Forelimb muscle (tissue), 1 donor: ENCODE measurements around the gene TMEM191B. TPM values are rescaled to one million over a fixed set of nuclear protein-coding genes. Genes with fewer than 3 reads are reported as not detected.
"Not testable (repeated sequence)": the region's sequence is repeated elsewhere in the genome, so short reads cannot be mapped to it uniquely, and the experiment has no call there.

Source experiments
- DNase-seq: peaks from one replicate; pipeline ENCODE4 v3.0.0-alpha.2; 2013; ENCODE audit warnings: low read depth
- polyA plus RNA-seq: library from polyadenylated mRNA; unstranded; fragments of 120-200 nt; gene quantifications from one replicate; pipeline ENCODE4 v1.2.1, GENCODE V29; 2013; ENCODE audit not compliant: insufficient read length

Gene TMEM191B
- not detected for polyA plus RNA-seq

DNA sequence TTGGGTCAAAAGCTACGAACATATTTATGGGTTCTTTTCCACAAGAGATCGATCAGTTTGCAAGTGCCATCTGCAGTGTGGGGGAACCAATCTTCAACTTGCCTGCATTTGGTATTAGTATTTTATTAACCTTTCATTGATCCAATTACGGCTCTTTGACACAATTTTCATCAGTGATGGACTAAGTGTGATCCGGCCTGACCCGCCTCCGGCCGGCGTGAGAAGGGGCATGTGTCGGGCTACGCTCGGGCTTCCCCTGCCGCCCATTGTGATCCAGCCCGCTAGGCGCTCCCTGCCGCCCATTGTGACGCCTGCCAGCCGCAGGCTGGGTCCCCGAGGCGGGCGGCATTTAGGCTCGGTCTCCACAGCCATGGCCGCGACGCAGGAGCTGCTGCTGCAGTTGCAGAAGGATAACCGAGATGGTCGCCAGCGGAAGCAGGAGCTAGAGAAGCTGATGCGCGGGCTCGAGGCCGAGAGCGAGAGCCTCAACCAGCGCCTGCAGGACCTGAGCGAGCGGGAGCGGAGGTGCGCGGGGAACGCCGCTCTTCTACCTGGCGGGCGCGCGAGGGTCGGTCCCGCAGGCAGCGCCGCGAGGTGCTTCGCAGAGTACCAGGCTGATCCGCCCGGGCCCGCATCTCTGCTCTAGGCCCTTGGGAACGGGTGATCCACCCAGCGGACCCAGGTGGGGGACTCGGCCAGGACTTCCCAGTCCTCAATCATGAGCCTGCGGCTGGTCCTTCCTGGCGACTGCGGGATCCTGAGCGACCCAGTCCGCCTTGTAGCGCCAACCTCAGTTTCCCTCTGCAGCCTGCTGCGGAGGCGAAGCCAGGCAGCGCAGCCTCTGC lies at the start of gene TMEM191B:
Gene TMEM191B (plus strand): TSS at position 51 of the 845 bp plus-strand sequence. CDS start 179 bp downstream, at position 230.
- not testable (repeated sequence) for DNase-seq

- not testable (repeated sequence) for DNase-seq
These were observed 31.4 kb upstream of the TMEM191B start for GRCh38 chr22:18496227-18496626.

GRCh38 chr22:18511327-18511726 lies 16.3 kb upstream of the TMEM191B start:
- DNase-seq, result not testable (repeated sequence)

- DNase-seq, result not testable (repeated sequence)
These were observed 15.2 kb upstream of the TMEM191B start for GRCh38 chr22:18512378-18512777.

DNA sequence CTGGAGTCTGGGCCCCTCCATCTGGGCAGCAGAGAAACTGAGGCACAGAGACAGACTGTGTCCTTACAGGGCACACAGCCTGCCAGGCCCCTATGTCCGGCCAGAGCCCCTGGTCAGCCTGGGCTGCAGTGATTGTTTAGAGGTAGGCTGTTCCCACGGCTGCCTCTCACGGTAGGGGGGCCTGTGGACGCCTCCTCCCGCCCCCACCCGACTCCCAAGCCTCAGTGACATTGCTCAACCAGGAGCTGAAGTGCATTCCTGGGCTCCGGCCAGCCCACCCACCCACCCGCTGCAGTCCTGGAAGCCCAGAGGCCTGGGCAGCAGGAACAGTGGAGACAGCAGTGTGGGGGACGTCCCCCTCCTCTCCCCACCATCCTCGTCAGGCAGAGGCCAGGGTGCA lies 14.1 kb upstream of the TMEM191B start:
- not testable (repeated sequence) for DNase-seq

GRCh38 chr22:18518061-18518460 lies 9.5 kb upstream of the TMEM191B start, which contains the start of gene GGTLC3:
Gene GGTLC3, minus strand, starts transcription at chr22:18518161. Its CDS starts 264 bp downstream, at chr22:18517897.
- not testable (repeated sequence) for DNase-seq

GRCh38 chr22:18522762-18523161 lies 4.8 kb upstream of the TMEM191B start:
- not testable (repeated sequence) for DNase-seq

DNA sequence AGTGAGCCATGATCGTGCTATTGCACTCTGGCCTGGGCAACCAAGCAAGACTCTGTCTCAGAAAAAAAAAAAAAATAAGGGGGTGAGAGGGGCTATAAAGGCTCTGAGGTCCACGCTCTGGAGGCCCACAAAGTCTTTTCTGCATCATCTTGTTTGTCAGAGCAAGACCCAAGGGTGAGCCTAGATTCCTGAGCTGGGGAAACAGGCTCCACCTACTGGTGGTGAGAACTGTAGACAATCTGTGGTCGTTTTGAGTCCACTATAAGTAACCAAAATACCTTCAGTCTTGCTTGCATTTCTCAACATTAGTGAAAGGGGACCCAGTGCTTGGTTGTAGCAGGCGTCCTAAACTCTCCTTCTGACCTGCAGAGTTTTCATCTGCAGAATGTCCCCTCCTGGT lies 4.3 kb upstream of the TMEM191B start:
- DNase-seq, result not testable (repeated sequence)

DNA sequence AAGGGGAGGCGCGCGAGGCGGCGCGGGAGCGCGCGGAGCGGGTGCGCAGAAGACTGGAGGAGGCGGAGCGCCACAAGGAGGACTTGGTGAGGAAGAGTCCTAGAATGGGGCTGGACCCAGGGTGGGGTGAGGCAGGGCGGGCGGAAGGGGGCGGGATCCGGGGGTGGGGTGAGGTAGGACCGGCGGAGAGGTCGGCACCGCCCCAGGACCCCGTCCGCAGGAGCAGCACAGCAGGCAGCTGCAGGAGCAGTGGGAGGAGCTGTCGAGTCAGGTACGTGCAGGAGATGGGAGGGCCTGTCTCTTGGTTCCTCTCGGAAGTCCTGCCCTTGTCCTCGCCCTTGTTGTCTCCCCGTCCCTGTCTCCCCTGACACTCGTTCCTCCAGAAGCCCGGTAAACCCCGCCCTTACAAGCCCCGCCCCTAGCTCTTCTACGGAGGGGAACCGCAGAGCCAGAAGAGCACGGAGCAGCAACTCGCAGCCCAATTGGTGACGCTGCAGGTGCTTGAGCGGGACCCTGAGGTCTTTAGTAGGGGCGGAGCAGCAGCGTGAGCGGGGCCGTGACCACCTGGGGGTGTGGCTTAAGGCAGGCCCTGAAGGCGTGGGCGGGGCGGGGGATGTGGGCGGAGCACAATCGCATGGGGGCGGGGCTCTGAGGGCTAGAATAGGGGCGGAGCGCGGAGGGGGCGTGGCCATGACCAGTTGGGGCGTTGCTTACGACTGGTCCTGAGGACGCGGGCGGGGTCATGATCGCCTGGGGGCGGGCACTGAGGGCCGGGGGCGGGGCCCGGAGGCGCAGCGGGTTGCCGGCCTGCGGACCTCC lies 1.2 kb downstream of the TMEM191B start:
- DNase-seq, result not testable (repeated sequence)

DNA sequence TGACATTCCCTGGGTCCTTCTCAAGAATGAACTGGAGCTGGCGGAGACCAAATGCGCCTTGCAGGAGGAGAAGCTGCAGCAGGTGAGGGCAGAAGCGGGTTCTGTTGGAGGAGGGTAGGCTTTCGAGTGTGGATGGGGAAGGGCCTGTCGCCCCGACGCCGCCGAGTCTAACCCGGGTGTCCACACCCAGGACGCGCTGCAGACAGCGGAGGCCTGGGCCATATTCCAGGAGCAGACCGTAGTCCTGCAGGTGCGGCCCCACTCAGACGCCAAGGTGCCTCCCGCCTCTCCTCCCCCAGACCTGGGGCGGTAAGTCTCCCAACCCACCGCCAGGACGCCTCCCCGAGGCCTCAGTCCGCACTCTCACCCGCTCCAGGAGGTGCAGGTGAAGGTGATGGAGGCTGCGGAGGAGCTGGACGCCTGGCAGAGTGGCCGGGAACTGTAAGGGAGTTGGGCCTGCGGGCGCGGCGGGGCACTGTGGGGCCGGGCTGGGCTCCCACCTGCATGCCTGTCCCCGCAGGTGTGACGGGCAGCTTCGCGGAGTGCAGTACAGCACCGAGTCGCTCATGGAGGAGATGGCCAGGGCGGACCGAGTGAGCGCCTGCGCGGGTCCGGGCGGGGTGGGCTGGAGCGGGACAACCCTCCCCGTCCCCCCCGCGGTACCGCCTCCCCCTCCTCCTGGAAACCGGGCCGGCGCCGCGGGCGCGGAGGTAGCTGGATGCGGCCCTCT lies 2.0 kb downstream of the TMEM191B start:
- DNase-seq, result not testable (repeated sequence)

GRCh38 chr22:18533633-18534032 lies 6.0 kb downstream of the TMEM191B start:
- not testable (repeated sequence) for DNase-seq

DNA sequence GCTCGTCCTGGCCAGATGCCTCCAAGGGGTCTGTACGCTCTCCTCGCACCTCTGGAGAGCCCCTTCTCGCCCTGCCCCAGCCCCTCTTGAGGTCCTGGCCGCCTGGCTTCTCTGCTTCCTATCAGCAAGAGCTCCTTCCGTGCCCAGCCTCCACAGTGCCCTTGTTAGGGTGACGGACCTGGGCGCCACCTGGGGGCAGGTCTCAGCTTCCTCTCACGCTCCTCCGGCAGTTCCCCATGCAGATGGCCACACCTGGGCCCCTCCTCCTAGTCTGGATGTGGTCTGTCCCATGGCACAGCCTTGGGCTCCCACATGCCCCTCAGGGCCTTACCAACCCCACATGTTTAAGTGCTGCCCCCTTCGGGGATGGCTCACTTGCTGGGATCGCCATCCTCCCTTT lies 6.7 kb downstream of the TMEM191B start:
- DNase-seq, result not testable (repeated sequence)

- DNase-seq, result not testable (repeated sequence)
These were observed 12.4 kb downstream of the TMEM191B start for GRCh38 chr22:18539994-18540393.

- DNase-seq, result not testable (repeated sequence)
These were observed 15.8 kb downstream of the TMEM191B start for GRCh38 chr22:18543400-18543799.

DNA sequence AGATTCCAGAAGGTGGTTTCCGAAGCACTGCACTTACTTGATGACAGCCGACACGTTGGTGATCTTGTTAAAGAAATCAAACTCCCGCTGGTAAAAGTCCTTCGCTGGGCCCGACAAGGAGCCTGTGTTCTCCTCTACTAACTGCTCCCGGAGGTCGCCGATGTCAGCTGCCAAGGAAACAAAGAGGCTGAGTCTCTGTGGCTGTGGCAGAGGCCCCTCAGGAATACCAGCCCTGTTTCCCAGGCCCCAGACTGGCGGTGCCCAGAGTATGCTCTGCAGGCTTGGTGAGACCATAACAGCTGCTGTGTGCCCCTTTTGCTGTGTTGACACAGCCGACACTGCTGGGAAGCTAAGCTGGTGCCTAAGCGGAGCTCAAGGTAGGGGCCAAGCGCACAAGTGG lies 17.0 kb downstream of the TMEM191B start:
- not testable (repeated sequence) for DNase-seq

DNA sequence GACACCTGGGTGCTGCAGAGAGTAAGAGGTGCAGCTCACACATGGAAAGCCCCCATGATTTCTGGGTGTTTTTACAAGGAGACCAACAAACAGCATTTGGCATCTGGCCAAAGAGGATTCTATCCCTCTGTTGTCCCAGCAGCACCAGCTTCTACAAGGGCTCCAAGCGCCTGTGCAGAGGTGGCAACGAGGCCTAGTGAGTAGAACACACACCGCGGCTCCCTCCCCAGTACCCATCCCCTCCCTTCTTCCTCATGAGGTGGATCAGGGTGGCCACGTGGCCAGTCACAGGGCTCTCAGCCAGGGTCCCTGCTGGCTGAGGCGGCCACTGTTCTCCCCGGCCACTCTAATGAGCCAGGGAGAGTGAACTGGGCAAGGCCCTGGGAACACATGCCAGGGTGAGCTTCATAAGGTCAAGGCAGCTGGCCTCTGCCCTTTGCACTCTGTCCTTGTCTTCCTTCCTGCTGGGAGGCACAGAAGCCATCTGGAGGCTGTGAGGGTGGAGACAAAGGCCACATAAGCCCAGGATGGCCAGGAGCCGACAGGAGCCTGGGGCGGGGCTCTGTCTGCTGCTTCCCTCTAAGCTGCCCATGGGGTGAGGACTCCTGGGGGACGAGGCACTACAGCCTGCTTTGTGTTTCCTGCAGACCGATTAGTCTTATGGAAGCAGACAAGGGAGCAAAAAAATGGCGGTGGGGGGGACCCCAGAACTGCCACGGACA lies 22.0 kb downstream of the TMEM191B start:
- not testable (repeated sequence) for DNase-seq

DNA sequence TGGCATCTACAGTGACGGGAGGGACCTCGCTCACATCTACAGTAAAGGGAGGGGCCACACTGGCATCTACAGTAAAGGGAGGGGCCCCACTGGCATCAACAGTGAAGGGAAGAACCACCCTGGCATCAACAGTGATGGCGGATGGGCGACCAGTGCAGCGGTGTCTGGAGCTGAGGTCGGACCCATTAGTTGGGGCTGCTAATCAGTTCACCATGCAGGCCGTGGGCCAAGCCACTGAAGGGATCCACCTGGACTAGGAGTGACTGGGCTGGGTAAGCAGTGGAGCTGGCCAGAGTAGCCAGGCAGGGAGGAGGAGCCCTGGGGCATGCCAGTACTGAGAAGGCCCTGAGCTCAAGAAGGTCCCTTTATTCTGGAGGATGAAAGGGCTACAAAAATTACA lies 23.4 kb downstream of the TMEM191B start:
- DNase-seq, result not testable (repeated sequence)

DNA sequence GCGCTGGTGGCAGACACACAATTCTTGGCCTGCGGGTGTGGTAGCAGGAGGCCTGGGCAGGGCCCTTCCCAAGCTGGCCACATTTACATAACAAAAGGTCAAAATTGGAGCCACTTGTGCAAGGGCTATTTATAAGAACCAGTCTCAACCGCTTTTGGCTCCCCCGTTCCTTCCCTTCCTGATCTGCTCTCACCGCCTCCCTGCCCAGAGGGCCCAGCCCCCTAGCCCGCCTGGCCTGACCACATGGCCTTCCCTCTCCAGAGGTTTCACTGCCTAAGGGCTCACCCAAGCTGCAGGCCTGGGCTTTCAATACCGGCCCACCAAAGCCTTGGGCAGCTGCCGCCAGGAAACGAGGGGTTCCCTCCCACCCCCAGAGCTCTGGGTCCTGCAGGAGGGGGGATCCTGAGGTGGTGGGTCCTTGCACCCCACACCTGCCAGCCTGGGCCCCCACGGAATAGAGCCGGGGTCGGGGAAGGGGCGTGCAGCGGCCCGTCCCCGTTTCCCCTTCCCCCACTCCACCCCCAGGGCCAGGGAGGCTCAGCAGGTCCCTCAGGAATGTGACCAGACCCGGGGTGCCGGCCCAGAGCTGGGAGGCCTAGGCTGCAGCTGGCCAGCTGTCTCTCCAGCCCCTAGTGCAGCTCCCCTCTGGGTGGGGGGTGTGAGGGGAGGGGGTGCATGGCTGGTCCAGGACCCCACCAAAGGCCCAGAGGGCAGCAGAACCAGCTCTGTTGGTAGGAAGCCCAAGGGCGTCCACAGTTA lies 25.4 kb downstream of the TMEM191B start:
- DNase-seq, result not testable (repeated sequence)

- not testable (repeated sequence) for DNase-seq
These were observed 27.0 kb downstream of the TMEM191B start for GRCh38 chr22:18554280-18555256.
